Suprapubic skin (tissue), 4 donors: ENCODE results near the gene AMBP. TPM values are rescaled to one million over a fixed set of nuclear protein-coding genes. Genes with fewer than 3 reads are reported as not detected.

Source experiments
- DNase-seq, 2 donors: peaks; one replicate each; pipeline ENCODE4 v3.0.0-alpha.2; 2019; ENCODE audit warnings: low spot score in 2 of 2
- H3K27ac ChIP-seq: fragments of 200-600 bp; sonication (generic); one replicate; pipeline ENCODE4 v1.5.1; 2019
- H3K27me3 ChIP-seq: fragments of 200-600 bp; sonication (generic); one replicate; pipeline ENCODE4 v1.5.1; 2019
- H3K36me3 ChIP-seq: fragments of 200-600 bp; sonication (generic); one replicate; pipeline ENCODE4 v1.5.1; 2019
- H3K4me1 ChIP-seq: fragments of 200-600 bp; sonication (generic); one replicate; pipeline ENCODE4 v1.5.1; 2019
- H3K4me3 ChIP-seq: fragments of 200-600 bp; sonication (generic); one replicate; pipeline ENCODE4 v1.5.1; 2019; ENCODE audit warnings: mild to moderate bottlenecking
- H3K9me3 ChIP-seq: fragments of 200-600 bp; sonication (generic); one replicate; pipeline ENCODE4 v1.5.1; 2019
- CTCF ChIP-seq, 2 donors: fragments of 200-600 bp in 1 of 2; fragments of 450-650 bp in 1 of 2; sonication (generic) in 1 of 2; IDR thresholded peaks; one replicate each; pipeline ENCODE4 v1.5.1; 2016 to 2019; ENCODE audit warnings: antibody characterized with exemption in 2 of 2, mild to moderate bottlenecking in 1 of 2, moderate library complexity in 1 of 2
- EP300 ChIP-seq: sonication (generic); formaldehyde crosslinking; IDR thresholded peaks from one replicate; pipeline ENCODE4 v1.6.1; 2017; ENCODE audit warnings: antibody characterized with exemption
- POLR2A ChIP-seq, 2 donors: fragments of 450-650 bp; IDR thresholded peaks; one replicate each; pipeline ENCODE4 v1.6.1; 2017; ENCODE audit warnings: antibody characterized with exemption in 2 of 2, mild to moderate bottlenecking in 2 of 2, moderate library complexity in 2 of 2
- POLR2AphosphoS5 ChIP-seq, 3 donors: sonication (generic); formaldehyde crosslinking; IDR thresholded peaks; one replicate each; pipeline ENCODE4 v1.6.1; 2017; ENCODE audit warnings: antibody characterized with exemption in 3 of 3
- WGBS: methylation state at CpG from one replicate; pipeline ENCODE4 v1.1.5; 2018; 5-methylcytosine and 5-hydroxymethylcytosine counted together
- total RNA-seq, 4 donors: library from RNA; depleted of rRNA; stranded (reverse); fragments of >200 nt; gene quantifications; one replicate each; pipeline ENCODE4 v1.1.0, GENCODE V29; 2016

AMBP gene
- total RNA-seq, 4 donors from 2014 or later = 3.6 TPM; not detected in 3

GRCh38 chr9:114015607-114016006 lies 62.5 kb downstream of the AMBP start:
- DNase-seq = no peak
- 94% methylated on average over 2 of the region's 2 CpGs for WGBS

GRCh38 chr9:114014044-114014443 lies 64.1 kb downstream of the AMBP start:
- no peak for TF ChIP-seq EP300
- TF ChIP-seq CTCF (IDR thresholded peaks at IDR 0.05) = no peak
- no peak for TF ChIP-seq POLR2A (IDR thresholded peaks at IDR 0.05)
- TF ChIP-seq POLR2AphosphoS5 (IDR thresholded peaks at IDR 0.05) = no peak
- no peaks in the 10 kb centered on the region for H3K27me3 ChIP-seq
- no peak overlapping the region for H3K27ac ChIP-seq
- DNase-seq = no peak
- no peak overlapping the region for H3K4me3 ChIP-seq
- no peaks in the 10 kb centered on the region for H3K4me1 ChIP-seq
- H3K36me3 ChIP-seq = peaks cover 34% of the 10 kb centered on the region
- H3K9me3 ChIP-seq = no peaks in the 10 kb centered on the region

More at GRCh38 chr9:114015607-114016006, 62.5 kb downstream of the AMBP start:
- H3K9me3 ChIP-seq = no peaks in the 10 kb centered on the region
- H3K4me3 ChIP-seq = no peak overlapping the region
- no peak overlapping the region for H3K27ac ChIP-seq
- TF ChIP-seq POLR2AphosphoS5 (IDR thresholded peaks at IDR 0.05) = no peak
- TF ChIP-seq CTCF (IDR thresholded peaks at IDR 0.05) = no peak
- no peak for TF ChIP-seq POLR2A (IDR thresholded peaks at IDR 0.05)
- no peak for TF ChIP-seq EP300
- no peaks in the 10 kb centered on the region for H3K27me3 ChIP-seq
- H3K36me3 ChIP-seq = peaks cover 40% of the 10 kb centered on the region
- no peaks in the 10 kb centered on the region for H3K4me1 ChIP-seq

DNA sequence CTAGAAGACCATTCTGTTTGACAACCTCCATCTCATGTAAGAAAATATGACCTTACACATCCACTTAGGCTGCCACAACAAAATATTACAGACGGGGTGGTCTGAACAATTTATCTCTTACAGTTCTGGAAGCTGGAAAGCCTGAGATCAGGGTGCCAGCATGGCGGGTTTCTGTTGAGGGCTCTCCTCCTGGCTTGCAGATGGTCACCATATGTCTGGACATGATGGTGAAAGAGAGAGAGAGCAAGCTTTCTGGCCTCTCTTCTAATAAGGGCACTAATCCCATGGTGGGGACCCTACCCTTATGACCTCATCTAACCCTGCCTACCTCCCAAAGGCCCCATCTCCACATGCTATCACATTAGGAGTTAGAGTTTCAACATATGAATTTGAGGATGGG lies 66.0 kb downstream of the AMBP start:
- no peaks in the 10 kb centered on the region for H3K9me3 ChIP-seq
- DNase-seq = peak; percentile 13 to 17
- no peaks in the 10 kb centered on the region for H3K27me3 ChIP-seq
- H3K4me1 ChIP-seq = no peaks in the 10 kb centered on the region
- no peak overlapping the region for H3K27ac ChIP-seq
- H3K4me3 ChIP-seq = no peak overlapping the region
- H3K36me3 ChIP-seq = peaks cover 20% of the 10 kb centered on the region
- WGBS = 60% methylated on average over 2 of the region's 2 CpGs
- TF ChIP-seq CTCF (IDR thresholded peaks at IDR 0.05) = no peak
- no peak for TF ChIP-seq POLR2A (IDR thresholded peaks at IDR 0.05)
- no peak for TF ChIP-seq POLR2AphosphoS5 (IDR thresholded peaks at IDR 0.05)
- no peak for TF ChIP-seq EP300

DNA sequence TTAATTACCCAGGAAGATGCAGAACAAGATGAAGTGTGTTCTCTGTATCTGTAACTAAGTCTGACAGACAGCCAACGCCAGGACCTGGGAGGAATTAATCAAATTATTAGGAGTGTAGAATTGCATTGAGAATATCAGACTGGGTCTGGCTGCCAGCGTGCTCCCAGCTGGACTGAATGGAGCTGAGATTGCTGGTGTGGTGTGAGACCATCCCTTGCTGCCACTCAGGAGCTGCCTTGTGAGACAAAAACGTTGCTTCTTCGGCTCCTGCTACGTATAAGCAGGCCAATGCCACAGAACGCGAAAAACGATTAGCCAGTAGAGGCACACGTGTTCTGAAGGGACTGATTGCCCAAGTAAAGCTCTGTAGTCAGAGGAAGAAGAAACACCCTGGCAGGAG lies 66.8 kb downstream of the AMBP start:
- Histone ChIP-seq H3K36me3 (peaks cover 16% of the 10 kb centered on the region), H3K4me3 (no peak overlapping the region), H3K4me1 (no peaks in the 10 kb centered on the region), H3K27ac (no peak overlapping the region), H3K9me3 (no peaks in the 10 kb centered on the region), H3K27me3 (no peaks in the 10 kb centered on the region)
- no peak for TF ChIP-seq POLR2A (IDR thresholded peaks at IDR 0.05)
- no peak for TF ChIP-seq CTCF (IDR thresholded peaks at IDR 0.05)
- TF ChIP-seq EP300 = no peak
- TF ChIP-seq POLR2AphosphoS5 (IDR thresholded peaks at IDR 0.05) = no peak
- DNase-seq = peak; percentile 9 to 44
- WGBS = 87% methylated on average over 9 of the region's 9 CpGs

Other genes with a start within 250 kb of the AMBP start
- 1 to 10 TPM; 2.9 to 5.8 (median 4.2) TPM for gene ZNF618, start 202.0 kb downstream of the AMBP start, total RNA-seq
- gene KIF12, start 21.0 kb upstream of the AMBP start, total RNA-seq = 1 to 10 TPM; 1.1 to 3.1 (median 2.1) TPM
- 10 to 100 TPM; 14.2 to 32.9 (median 20.7) TPM for gene COL27A1, start 77.2 kb upstream of the AMBP start, total RNA-seq
- gene ORM1, start 244.8 kb upstream of the AMBP start, total RNA-seq = 10 to 100 TPM in 1 of 4 donors, not detected in 3; 59.2 TPM